HG03469 (cell line): ENCODE results near the gene BICC1.

Experiments
- ATAC-seq: cut with Tn5 transposase; IDR thresholded peaks from one replicate; pipeline ENCODE4 v1.9.1; 2021; ENCODE audit warnings: mild to moderate bottlenecking, moderate library complexity, moderate number of reproducible peaks; ENCODE audit not compliant: unreplicated experiment

Gene BICC1

GRCh38 chr10:58807629-58808022, 295.0 kb downstream of the BICC1 start:
- ATAC-seq: no peak

- ATAC-seq: no peak
Observed at GRCh38 chr10:58810751-58811150, 298.1 kb downstream of the BICC1 start.

- ATAC-seq: no peak
Observed at GRCh38 chr10:58813573-58813972, 300.9 kb downstream of the BICC1 start.

GRCh38 chr10:58817201-58817846, 304.7 kb downstream of the BICC1 start:
- no peak for ATAC-seq

- no peak for ATAC-seq
Observed at GRCh38 chr10:58818900-58819299, 306.2 kb downstream of the BICC1 start.

- ATAC-seq: no peak
Observed at GRCh38 chr10:58820386-58820785, 307.7 kb downstream of the BICC1 start.

GRCh38 chr10:58820861-58821751, 308.4 kb downstream of the BICC1 start:
- ATAC-seq: no peak

GRCh38 chr10:58821752-58822056, 309.0 kb downstream of the BICC1 start:
- no peak for ATAC-seq

GRCh38 chr10:58823983-58824382, 311.3 kb downstream of the BICC1 start:
- ATAC-seq: no peak

GRCh38 chr10:58824396-58824795, 311.7 kb downstream of the BICC1 start:
- no peak for ATAC-seq

- no peak for ATAC-seq
Observed at GRCh38 chr10:58826694-58827093, 314.0 kb downstream of the BICC1 start.

- ATAC-seq: no peak
Observed at GRCh38 chr10:58827381-58827780, 314.7 kb downstream of the BICC1 start.

- no peak for ATAC-seq
Observed at GRCh38 chr10:58829839-58830238, 317.2 kb downstream of the BICC1 start.

- ATAC-seq: no peak
Observed at GRCh38 chr10:58830697-58831096, 318.0 kb downstream of the BICC1 start.

- no peak for ATAC-seq
Observed at GRCh38 chr10:58833771-58834561, 321.3 kb downstream of the BICC1 start.

- ATAC-seq: no peak
Observed at GRCh38 chr10:58836176-58836700, 323.6 kb downstream of the BICC1 start.

GRCh38 chr10:58836991-58837575, 324.4 kb downstream of the BICC1 start:
- ATAC-seq: no peak

GRCh38 chr10:58837826-58838225, 325.2 kb downstream of the BICC1 start:
- ATAC-seq: no peak

- ATAC-seq: no peak
Observed at GRCh38 chr10:58838561-58839208, 326.0 kb downstream of the BICC1 start.

- ATAC-seq: no peak
Observed at GRCh38 chr10:58839771-58840170, 327.1 kb downstream of the BICC1 start.
